ENCODE results near the gene RBM23.
"Not testable (repeated sequence)": the region's sequence is repeated elsewhere in the genome, so short reads cannot be mapped to it uniquely, and the experiment has no call there.

DNA sequence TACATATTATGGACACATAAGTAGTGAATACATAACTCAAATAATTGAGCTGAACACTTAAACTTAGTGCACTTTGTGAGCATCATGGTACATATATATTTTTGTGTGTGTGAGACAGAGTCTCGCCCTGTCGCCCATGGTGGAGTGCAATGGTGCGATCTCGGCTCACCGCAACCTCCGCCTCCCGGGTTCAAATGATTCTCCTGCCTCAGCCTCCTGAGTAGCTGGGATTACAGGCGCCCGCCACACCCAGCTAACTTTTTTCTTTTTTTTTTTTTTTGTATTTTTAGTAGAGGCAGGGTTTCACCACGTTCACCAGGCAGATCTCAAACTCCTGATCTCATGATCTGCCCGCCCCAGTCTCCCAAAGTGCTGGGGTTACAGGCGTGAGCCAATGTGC is 66.8 kb downstream of the RBM23 start:
- TF ChIP-seq, protein P1, sequence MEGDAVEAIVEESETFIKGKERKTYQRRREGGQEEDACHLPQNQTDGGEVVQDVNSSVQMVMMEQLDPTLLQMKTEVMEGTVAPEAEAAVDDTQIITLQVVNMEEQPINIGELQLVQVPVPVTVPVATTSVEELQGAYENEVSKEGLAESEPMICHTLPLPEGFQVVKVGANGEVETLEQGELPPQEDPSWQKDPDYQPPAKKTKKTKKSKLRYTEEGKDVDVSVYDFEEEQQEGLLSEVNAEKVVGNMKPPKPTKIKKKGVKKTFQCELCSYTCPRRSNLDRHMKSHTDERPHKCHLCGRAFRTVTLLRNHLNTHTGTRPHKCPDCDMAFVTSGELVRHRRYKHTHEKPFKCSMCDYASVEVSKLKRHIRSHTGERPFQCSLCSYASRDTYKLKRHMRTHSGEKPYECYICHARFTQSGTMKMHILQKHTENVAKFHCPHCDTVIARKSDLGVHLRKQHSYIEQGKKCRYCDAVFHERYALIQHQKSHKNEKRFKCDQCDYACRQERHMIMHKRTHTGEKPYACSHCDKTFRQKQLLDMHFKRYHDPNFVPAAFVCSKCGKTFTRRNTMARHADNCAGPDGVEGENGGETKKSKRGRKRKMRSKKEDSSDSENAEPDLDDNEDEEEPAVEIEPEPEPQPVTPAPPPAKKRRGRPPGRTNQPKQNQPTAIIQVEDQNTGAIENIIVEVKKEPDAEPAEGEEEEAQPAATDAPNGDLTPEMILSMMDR (IDR thresholded peaks at IDR 0.05; ENCODE audit: poor library complexity, severe bottlenecking): not testable (repeated sequence)
- not testable (repeated sequence) for TF ChIP-seq TAF1 (IDR thresholded peaks at IDR 0.05; ENCODE audit: low read depth); EP300 (conservative IDR thresholded peaks at IDR 0.05; ENCODE audit: poor library complexity, severe bottlenecking)
- TF ChIP-seq, protein P2, sequence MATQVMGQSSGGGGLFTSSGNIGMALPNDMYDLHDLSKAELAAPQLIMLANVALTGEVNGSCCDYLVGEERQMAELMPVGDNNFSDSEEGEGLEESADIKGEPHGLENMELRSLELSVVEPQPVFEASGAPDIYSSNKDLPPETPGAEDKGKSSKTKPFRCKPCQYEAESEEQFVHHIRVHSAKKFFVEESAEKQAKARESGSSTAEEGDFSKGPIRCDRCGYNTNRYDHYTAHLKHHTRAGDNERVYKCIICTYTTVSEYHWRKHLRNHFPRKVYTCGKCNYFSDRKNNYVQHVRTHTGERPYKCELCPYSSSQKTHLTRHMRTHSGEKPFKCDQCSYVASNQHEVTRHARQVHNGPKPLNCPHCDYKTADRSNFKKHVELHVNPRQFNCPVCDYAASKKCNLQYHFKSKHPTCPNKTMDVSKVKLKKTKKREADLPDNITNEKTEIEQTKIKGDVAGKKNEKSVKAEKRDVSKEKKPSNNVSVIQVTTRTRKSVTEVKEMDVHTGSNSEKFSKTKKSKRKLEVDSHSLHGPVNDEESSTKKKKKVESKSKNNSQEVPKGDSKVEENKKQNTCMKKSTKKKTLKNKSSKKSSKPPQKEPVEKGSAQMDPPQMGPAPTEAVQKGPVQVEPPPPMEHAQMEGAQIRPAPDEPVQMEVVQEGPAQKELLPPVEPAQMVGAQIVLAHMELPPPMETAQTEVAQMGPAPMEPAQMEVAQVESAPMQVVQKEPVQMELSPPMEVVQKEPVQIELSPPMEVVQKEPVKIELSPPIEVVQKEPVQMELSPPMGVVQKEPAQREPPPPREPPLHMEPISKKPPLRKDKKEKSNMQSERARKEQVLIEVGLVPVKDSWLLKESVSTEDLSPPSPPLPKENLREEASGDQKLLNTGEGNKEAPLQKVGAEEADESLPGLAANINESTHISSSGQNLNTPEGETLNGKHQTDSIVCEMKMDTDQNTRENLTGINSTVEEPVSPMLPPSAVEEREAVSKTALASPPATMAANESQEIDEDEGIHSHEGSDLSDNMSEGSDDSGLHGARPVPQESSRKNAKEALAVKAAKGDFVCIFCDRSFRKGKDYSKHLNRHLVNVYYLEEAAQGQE (IDR thresholded peaks at IDR 0.05; ENCODE audit: borderline replicate concordance): not testable (repeated sequence)
